ENCODE data around the gene IGFBP1. TPM values are rescaled to one million over a fixed set of nuclear protein-coding genes. Genes with fewer than 3 reads are reported as not detected.

The IGFBP1 gene
- total RNA-seq, 1 experiment from 2014 or later: not detected

GRCh38 chr7:45874408-45875131 lies 13.7 kb upstream of the IGFBP1 start:
- DNase-seq (ENCODE audit: low read depth, low spot score): no peak
- in situ Hi-C loops (cut with HindIII; ENCODE audit: low pct_unique_long_range_greater_than_20kb, low sequenced_read_pairs): no loop called here

DNA sequence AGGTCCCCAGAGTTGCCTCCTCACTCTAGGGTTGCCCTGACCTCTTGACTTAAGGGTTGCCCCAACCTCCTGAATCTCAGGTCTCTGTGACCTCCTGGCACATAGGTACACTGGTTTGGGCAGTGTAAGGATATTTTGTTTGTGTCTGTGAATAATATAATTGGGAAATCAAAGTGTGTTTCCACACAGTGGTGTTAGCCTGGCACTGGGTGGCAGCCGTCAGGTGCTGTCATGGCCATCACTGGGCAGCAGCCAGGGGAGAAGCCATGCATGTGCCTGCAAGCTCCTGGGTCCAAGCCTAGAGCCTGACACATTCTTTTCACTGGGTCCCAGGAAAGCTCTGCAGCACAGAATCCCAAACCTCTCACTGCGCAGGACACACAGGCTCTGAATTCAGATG lies 11.8 kb upstream of the IGFBP1 start:
- in situ Hi-C loops (cut with HindIII; ENCODE audit: low pct_unique_long_range_greater_than_20kb, low sequenced_read_pairs): no loop called here

DNA sequence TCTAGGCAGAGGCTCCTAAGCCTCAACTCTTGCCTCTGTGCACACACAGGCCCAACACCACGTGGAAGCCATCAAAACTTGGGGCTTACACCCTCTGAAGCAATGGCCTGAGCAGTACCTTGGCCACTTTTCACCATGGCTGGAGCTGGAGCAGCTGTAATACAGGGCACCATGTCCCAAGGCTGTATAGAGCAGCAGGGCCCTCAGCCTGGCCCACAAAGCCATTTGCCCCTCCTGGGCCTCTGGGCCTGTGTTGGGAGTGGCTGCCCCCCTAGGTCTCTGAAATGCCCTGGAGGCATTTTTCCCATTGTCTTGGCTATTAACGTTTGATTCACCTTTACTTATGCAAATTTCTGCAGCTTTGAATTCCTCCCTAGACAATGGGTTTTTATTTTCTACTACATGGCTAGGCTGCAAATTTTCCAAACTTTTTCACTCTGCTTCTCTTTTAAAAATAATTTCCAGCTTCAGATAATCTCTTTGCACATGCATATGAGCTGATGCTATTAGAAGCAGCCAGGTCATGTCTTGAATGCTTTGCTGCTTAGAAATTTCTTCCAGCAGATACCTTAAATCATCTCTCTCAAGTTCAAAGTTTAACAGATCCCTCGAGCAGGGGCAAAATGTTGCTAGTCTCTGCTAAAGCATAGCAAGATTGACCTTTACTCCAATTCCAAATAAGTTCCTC lies 9.7 kb upstream of the IGFBP1 start:
- in situ Hi-C loops (cut with HindIII; ENCODE audit: low pct_unique_long_range_greater_than_20kb, low sequenced_read_pairs): no loop called here
- DNase-seq (ENCODE audit: low read depth, low spot score): no peak

More for the DNA sequence above, 11.8 kb upstream of the IGFBP1 start:
- no peak for DNase-seq (ENCODE audit: low read depth, low spot score)

- no peak for DNase-seq (ENCODE audit: low read depth, low spot score)
- in situ Hi-C loops (cut with HindIII; ENCODE audit: low pct_unique_long_range_greater_than_20kb, low sequenced_read_pairs): no loop called here
Measured at GRCh38 chr7:45880433-45880860, 7.8 kb upstream of the IGFBP1 start.

- DNase-seq (ENCODE audit: low read depth, low spot score): no peak
- in situ Hi-C loops (cut with HindIII; ENCODE audit: low pct_unique_long_range_greater_than_20kb, low sequenced_read_pairs): no loop called here
Measured at GRCh38 chr7:45881280-45881758, 7.0 kb upstream of the IGFBP1 start.

GRCh38 chr7:45881759-45882464 lies 6.4 kb upstream of the IGFBP1 start:
- peak; percentile 24 for DNase-seq (ENCODE audit: low read depth, low spot score)
- in situ Hi-C loops (cut with HindIII; ENCODE audit: low pct_unique_long_range_greater_than_20kb, low sequenced_read_pairs): no loop called here

- in situ Hi-C loops (cut with HindIII; ENCODE audit: low pct_unique_long_range_greater_than_20kb, low sequenced_read_pairs): no loop called here
- no peak for DNase-seq (ENCODE audit: low read depth, low spot score)
Measured at GRCh38 chr7:45882465-45882810, 5.8 kb upstream of the IGFBP1 start.

DNA sequence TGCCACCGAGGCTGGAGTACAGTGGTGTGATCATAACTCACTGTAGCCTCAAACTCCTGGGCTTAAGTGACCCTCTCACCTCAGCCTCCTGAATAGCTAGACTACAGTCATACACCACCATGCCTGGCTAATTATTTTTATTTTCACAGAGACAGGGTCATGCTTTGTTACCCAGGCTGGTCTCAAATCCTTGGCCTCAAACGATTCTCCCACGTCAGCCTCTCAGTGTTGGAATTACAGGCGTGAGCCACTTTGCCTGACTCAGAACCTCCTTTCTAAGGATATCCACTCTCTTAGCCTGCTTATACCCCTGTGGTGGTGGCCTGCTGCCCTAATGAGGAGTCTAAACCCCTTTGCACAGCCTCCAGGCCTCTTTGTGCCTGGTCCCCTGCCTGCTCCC lies 4.2 kb upstream of the IGFBP1 start:
- in situ Hi-C loops (cut with HindIII; ENCODE audit: low pct_unique_long_range_greater_than_20kb, low sequenced_read_pairs): no loop called here
- DNase-seq (ENCODE audit: low read depth, low spot score): no peak

DNA sequence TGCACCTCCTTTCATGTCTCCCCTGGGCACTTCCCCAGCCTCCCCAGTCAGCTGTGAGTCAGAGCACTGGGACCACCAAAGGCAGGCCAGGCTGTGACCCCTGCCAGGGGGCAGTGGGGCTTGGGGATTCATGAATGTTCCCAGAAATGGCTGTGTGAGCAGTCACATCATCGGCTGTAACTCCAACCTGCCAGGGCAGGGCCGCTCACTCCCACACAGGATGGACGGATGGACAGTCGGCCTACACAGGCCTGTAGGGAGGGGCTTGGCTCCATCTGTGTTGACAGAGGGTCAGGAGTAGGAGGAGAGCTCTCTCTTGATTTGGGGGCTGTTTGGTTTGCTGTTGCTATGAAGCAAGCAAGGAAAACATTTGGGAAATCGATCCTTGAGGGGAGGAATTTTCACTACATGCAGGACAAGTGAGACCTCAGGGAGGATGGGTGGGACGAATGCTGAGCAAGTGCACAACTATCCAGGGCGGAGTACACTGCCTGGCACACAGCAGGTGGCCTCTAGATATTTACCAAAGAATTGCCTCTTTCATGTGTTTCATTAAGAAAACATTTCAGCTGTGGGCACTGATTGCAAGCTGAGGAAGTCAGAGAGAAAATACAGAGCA lies 2.9 kb upstream of the IGFBP1 start:
- peak; percentile 39 for DNase-seq (ENCODE audit: low read depth, low spot score)
- in situ Hi-C loops (cut with HindIII; ENCODE audit: low pct_unique_long_range_greater_than_20kb, low sequenced_read_pairs): no loop called here

DNA sequence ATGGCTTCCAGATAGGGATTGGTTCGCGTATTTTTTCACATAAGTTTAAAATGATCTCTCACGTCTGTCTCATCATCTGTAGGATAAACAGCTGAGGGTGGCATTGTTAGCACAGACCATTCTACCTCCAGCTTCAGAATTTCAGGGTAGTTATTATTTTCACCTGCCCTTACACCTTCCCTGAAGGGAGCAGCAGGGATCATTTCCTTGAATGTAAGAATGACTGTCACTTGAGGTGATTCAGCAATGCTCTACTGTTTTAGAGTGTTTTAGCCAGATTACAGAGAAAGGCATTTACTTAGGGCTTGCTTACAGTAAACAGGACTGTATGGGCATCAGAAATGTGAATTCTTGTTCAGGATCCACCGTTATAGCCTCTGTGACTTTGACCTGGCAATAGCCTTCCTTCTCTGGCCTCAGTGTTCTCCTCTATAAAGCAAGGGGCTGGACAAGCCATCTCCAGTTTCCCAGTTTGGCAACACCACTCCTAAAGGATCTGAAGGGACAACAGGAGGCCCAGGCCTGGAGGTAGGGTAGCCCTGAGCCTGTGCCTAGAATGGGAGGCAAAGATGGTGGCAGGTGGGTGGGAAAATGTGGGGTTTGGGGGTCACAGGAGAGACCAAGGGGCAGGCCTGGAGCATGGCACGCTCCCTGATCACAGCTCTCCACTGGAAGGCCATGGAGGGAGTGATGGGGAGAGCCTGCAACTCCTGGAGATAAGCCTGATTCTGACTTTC lies 1.2 kb upstream of the IGFBP1 start:
- no peak for DNase-seq (ENCODE audit: low read depth, low spot score)
- in situ Hi-C loops (cut with HindIII; ENCODE audit: low pct_unique_long_range_greater_than_20kb, low sequenced_read_pairs): no loop called here

- DNase-seq (ENCODE audit: low read depth, low spot score): no peak
- in situ Hi-C loops (cut with HindIII; ENCODE audit: low pct_unique_long_range_greater_than_20kb, low sequenced_read_pairs): no loop called here
Measured at GRCh38 chr7:45888993-45889366, 692 bp downstream of the IGFBP1 start.

DNA sequence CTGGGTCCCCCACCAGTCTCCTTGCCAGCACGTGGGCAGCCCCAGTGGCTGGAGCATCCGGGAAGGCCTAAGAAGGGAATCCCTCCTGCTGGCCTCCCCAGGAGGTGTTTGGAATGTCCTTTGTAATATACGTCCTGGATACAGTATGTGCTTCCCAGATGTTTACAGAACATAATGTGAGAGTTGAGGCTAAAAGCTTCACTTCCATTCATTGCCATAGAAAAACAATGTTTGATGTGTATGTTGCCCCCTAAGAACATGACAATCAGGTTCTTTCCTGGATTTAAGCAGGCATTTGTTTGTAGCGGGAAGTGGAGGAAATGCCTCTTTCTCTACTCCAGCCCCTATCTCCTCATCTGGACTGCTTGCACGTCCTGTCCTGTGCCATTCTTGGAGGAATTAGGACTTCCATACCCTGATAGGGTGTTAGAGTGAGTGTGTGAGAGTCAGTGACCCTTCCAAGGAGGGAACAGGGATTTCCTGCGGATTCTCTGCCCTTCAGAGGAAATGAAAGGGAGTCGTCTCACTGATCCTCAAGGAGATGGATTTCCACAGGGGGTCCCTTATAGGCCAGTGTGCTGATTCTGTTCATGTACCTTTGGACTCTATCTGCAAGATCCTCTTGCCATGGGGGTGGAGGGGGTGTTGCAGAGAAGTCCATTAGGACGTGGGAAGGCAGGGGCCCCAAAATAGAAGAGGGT lies 1.2 kb downstream of the IGFBP1 start:
- in situ Hi-C loops (cut with HindIII; ENCODE audit: low pct_unique_long_range_greater_than_20kb, low sequenced_read_pairs): no loop called here
- DNase-seq (ENCODE audit: low read depth, low spot score): no peak

GRCh38 chr7:45890125-45890901 lies 2.0 kb downstream of the IGFBP1 start:
- in situ Hi-C loops (cut with HindIII; ENCODE audit: low pct_unique_long_range_greater_than_20kb, low sequenced_read_pairs): no loop called here
- DNase-seq (ENCODE audit: low read depth, low spot score): no peak

GRCh38 chr7:45890902-45891461 lies 2.7 kb downstream of the IGFBP1 start:
- peak; percentile 79 for DNase-seq (ENCODE audit: low read depth, low spot score)
- in situ Hi-C loops (cut with HindIII; ENCODE audit: low pct_unique_long_range_greater_than_20kb, low sequenced_read_pairs): no loop called here

- DNase-seq (ENCODE audit: low read depth, low spot score): no peak
- in situ Hi-C loops (cut with HindIII; ENCODE audit: low pct_unique_long_range_greater_than_20kb, low sequenced_read_pairs): no loop called here
Measured at GRCh38 chr7:45891462-45892402, 3.4 kb downstream of the IGFBP1 start.
